Cardiac fibroblast (primary cell): ENCODE measurements around the gene CENATAC.

Experiments used
- DNase-seq, 2 donors: peaks; one replicate each; pipeline versions ENCODE4 v3.0.0 to v3.0.0-alpha.2; 2010; ENCODE audit warnings: low read depth in 2 of 2
- H3K4me3 ChIP-seq, 2 donors: replicated peaks in 1 of 2; 1 replicate in 1 of 2; 2 replicates in 1 of 2; pipeline ENCODE4 v1.5.1; 2011; ENCODE audit warnings: low read depth in 2 of 2, low read length in 2 of 2, mild to moderate bottlenecking in 2 of 2, moderate library complexity in 1 of 2
- CTCF ChIP-seq: IDR thresholded peaks from one replicate; pipeline ENCODE4 v1.5.1; 2011; ENCODE audit warnings: low read depth, mild to moderate bottlenecking, low read length, inconsistent platforms

Gene CENATAC

DNA sequence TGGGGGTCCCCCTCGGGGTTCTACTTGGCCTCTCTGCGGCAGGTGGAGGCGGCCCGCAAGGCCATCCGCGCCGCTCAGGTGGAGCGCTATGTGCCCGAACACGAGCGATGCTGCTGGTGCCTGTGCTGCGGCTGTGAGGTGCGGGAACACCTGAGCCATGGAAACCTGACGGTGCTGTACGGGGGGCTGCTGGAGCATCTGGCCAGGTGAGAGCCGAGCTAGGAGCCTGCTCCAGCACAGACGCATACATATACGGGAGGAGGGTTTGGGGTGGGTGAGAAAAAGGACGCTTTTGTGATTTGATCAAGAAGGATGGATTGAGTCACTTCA, 415 bp downstream of the CENATAC start:
- DNase-seq = no peak
- no peak for TF ChIP-seq CTCF

DNA sequence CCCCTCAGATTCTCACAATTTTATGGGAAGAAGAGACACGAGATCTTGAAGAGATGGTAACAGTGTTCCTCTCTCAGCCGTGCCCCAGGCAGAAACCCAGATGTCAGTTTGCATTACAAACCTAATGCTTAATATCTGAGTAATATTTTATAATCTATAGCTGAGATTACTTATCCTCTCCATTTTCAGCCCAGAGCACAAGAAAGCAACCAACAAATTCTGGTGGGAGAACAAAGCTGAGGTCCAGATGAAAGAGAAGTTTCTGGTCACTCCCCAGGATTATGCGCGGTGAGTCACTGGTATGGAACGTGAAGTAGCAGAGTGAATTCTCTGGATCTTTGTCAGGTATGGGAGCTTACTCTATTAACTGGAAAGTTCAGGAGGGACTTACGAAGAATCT, 884 bp downstream of the CENATAC start:
- TF ChIP-seq CTCF = no peak
- peak overlapping the region; percentile 91 to 92 for H3K4me3 ChIP-seq
- DNase-seq = peak; percentile 63 to 79

More for the DNA sequence above, 415 bp downstream of the CENATAC start:
- H3K4me3 ChIP-seq = peak overlapping the region; percentile 91 to 92

DNA sequence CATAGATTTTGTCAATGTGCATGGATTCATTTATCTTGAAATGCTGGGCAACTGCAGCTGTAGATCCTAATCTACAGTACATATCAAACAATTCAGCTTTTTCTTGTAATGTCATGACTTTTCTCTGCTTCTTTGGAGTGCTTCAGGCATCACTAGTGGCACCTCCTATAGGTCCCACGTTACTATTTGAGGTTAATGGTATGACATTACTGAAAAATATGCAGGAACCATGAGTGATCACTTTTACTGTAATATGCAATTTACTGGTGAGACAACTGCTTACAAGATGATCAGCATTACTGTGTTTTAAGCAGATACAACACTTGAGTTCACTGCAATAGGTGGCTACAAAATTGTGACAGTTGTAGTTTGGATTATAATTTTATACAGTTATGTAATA, 3.0 kb downstream of the CENATAC start:
- no peak overlapping the region for H3K4me3 ChIP-seq
- DNase-seq = peak in 1 of 2 donors; percentile 19
- TF ChIP-seq CTCF = no peak

DNA sequence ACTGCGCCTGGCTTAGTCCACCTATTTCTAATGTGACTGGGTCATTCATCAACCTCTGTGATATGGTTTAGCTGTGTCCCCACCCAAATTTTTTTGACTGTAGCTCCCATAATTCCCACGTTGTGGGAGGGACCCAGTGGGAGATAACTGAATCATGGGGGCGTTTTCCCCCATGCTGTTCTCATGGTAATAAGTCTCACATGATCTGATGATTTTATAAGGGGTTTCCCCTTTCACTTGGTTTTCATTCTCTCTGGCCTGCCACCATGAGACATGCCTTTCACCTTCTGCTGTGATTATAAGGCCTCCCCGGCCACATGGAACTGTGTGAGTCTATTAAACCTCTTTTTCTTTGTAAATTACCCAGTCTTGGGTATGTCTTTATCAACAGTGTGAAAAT, 8.7 kb downstream of the CENATAC start:
- TF ChIP-seq CTCF = no peak
- H3K4me3 ChIP-seq = no peak overlapping the region
- no peak for DNase-seq

- no peak for DNase-seq
Observed at GRCh38 chr11:119011476-119012053, 13.6 kb downstream of the CENATAC start.

GRCh38 chr11:119012629-119013170, 14.8 kb downstream of the CENATAC start:
- H3K4me3 ChIP-seq = no peak overlapping the region
- no peak for DNase-seq
- no peak for TF ChIP-seq CTCF

More at GRCh38 chr11:119011476-119012053, 13.6 kb downstream of the CENATAC start:
- no peak for TF ChIP-seq CTCF
- H3K4me3 ChIP-seq = no peak overlapping the region
